DMS53 treated with DMSO at 0.1 percent for 48 hours (cell line): Measurements from ENCODE around the gene SRSF1.
"Not testable (repeated sequence)": the region's sequence is repeated elsewhere in the genome, so short reads cannot be mapped to it uniquely, and the experiment has no call there.

Experiments
- DNase-seq: peaks from one replicate; lab custom pipeline; 2025; ENCODE audit not compliant: unreplicated experiment; lab: John Stamatoyannopoulos, UW

SRSF1 gene

DNA sequence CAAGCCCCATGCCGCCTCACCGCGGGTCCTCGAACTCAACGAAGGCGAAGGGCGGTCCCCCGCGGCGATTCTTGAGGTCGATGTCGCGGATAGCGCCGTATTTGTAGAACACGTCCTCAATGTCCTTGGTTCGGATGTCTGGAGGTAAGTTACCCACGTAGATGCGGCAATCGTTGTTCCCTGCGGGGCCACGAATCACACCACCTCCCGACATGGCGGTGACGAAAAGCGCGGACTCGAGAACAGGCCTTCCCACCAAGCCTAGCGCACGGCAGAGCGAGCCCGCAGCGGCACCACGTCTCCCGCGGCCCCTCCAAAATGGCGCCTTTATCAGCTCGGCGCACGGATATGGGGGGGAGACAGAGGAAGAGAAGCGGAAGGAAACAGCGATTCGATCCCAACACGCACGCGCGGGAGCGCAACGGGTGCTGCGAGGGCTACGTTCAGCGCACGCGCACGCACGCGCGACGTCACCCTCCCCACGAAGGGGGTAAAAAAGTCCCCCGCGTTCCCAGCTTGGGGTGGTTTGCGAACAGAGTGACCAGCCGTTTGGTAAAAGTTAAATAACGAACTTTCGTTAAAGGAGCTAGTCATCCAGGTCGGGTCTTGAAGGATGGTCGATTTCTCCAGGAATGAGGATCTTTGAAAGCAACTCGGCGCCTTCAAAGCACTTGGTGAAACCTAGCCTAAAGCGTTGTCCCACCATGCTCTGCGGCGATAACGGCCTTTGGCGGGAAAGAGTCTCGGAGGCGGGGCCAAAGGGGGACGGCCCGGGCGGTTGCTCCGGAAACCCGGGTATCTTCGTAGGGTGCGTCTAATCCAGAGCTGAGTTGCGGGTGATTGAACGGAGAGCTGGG, at the start of gene SRSF1:
SRSF1 (minus strand) TSS at position 323 of the 857 bp plus-strand sequence; CDS start at position 214, 109 bp downstream.
- peak; percentile 89 for DNase-seq

GRCh38 chr17:58056476-58056875, 49.4 kb upstream of the SRSF1 start:
- no peak for DNase-seq

- DNase-seq, result no peak
Measured at GRCh38 chr17:58054641-58055040, 47.6 kb upstream of the SRSF1 start.

DNA sequence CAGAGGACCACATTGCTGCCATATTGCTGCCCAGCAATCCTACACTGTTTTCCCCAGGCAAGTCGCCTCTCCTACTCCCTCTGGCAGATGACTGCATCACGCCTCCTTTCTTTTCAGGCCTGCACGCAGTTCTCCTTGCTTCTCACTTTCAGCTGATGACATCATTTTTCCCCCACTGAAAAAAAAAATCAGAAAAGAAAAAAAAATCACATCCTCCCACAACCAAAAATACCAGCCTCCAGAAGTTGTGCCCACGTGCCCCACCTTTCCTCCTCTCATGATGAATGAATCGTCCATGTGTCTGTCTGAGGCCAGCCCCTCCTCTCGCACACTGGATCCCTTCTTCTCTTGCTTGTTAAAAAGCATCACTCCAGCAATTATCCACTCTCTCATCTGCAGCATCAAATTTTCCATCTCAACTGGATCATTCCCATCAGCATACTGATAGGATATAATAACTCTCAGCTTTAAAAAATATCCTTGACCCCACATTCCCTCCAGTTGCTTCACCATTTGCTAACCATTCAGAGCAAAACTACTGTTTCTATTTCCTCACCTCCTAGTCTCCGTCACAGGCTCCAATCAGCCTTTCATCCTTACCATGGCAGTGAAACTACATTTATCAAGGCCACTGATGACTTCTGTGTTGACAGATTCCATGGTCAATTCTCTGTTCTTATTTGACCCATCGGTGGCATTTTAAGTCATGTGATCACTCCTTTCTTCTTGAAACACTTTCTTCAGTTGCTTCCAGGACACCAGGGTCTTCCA, 46.1 kb upstream of the SRSF1 start:
- no peak for DNase-seq

DNA sequence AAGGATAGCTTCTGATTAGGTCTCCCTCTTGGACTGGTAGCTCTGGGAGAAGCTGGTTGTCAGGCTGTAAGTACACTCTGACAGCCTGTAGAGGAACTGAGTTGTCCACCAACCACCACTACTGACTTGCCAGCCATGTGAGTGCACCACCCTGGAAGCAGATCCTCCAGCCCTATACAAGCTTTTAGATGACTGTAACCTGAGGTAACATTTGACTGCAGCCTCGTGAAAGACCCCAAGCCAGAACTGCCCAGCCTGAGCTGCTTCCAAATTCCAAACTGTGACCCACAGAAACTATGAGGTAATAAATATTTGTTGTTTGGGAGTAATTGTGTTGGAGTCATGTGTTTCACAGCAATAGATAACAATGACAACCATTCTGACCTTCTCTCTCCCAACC, 45.4 kb upstream of the SRSF1 start:
- no peak for DNase-seq

DNA sequence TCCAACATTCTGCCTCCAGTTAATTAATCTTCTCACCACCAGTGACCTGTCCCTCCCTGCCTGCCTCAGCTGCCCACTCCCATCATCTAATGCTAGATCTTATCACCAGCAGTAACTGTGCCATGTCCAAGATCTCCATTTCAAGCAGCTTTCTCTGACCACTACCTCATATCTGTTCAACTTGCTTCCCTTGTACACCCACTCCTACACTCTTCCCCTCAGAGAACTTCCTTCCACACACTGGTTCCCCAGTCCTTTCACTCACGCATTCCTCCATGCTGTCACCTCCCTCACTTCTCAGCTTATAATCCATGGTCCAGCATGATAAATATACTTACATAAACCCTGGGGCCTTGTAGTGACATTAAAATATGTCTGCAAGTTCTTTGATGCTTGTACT, 44.4 kb upstream of the SRSF1 start:
- no peak for DNase-seq

DNA sequence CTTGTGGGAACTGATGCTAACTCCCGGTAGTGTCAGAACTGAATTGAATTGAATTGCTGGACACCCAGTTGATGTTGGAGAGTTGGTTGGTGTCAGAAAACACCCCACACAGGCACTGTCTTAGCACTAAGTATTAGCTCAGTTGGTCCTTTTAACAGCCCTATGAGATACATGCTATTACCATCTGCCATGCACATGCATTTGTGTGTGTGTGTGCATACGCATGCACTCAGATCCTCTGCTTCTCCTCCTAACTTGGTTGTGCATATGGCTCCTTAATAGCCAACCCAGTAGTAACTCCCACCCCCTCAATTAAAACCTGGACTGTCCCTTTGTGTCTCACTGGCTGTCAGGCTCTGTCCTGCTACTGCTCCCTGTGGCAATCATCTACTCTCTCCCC, 43.9 kb upstream of the SRSF1 start:
- no peak for DNase-seq

- no peak for DNase-seq
Measured at GRCh38 chr17:58049533-58049932, 42.5 kb upstream of the SRSF1 start.

DNA sequence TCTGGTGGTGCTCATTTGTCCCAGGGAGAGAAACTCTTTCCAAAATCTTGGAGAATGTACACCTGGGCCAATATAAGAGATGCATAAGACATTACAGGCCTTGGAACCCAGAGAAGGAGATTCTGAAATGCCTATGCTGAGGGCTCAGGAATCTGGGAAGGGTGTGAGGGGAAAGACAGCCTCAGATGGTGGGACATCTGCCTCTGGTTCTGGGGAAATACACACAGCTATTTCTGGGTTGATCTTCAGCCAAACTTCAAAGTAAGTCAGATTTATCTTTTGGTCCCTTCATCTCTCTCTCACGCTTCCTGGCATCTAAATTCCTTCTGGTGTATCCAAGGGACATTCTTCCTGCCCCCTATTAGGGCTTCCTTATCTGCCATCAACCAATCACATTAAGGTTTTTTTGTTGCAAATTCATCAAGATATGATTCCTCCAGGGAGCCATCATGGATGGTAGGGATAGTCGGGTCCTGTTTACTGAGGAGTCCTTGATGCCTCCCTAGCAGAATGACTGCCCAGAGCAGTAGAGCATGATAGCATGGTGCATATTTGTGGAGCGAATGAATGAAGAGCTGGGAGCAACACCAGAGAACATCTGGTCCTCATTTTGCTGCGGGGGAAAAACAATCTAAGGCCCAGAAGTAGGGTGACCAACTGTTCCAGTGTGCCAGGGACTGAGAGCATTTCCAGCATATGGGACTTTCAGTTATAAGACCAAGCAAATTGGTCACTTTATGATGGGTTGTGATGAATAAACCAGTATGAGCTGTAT, 40.5 kb upstream of the SRSF1 start:
- no peak for DNase-seq

DNA sequence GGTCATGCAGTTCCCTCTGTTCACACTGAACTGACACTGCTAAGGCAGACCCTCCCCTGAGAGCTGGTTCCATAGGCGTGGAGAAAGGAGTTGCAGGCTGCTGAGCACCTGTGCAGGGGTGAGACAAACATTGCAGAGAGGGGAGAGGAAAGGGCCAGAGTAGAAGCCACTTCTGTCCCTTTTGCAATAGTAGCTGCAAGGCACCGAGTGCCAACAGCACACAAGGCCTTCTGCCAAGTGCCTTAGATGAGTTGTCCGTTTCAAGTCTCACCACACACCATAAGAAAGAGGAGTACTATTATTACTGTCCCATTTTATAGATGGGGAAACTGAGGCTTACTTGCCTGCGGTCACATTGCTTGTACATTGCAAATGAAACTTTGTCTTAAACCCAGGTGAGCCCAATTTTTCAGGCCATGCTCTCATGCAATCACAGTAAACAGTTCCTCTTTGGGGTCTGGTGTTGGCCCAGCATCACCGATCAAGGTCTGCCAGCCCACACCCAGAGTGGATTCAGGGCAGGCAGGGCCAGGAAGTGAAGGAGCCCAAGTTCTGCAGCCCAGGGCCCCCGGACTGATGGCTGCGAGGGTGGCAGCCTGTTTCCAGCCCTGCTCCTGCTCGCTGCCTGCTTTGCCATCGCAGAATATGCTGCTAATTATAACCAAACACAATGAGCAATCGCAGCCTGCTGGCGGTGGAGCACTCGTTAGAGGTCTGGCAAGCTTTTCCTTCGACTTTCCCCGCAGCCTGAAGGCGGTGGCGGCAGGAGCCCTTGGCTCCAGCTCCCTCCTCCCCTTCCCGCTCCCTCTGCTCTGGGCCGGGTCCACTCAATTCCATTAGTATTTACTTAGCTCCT, 39.4 kb upstream of the SRSF1 start:
- no peak for DNase-seq

GRCh38 chr17:58044256-58044655, 37.2 kb upstream of the SRSF1 start:
- DNase-seq, result not testable (repeated sequence)

GRCh38 chr17:58043221-58044181, 36.5 kb upstream of the SRSF1 start:
- DNase-seq, result no peak

- no peak for DNase-seq
Measured at GRCh38 chr17:58041161-58041560, 34.1 kb upstream of the SRSF1 start.

- DNase-seq, result no peak
Measured at GRCh38 chr17:58040386-58040785, 33.3 kb upstream of the SRSF1 start.

GRCh38 chr17:58039975-58040374, 32.9 kb upstream of the SRSF1 start:
- no peak for DNase-seq

DNA sequence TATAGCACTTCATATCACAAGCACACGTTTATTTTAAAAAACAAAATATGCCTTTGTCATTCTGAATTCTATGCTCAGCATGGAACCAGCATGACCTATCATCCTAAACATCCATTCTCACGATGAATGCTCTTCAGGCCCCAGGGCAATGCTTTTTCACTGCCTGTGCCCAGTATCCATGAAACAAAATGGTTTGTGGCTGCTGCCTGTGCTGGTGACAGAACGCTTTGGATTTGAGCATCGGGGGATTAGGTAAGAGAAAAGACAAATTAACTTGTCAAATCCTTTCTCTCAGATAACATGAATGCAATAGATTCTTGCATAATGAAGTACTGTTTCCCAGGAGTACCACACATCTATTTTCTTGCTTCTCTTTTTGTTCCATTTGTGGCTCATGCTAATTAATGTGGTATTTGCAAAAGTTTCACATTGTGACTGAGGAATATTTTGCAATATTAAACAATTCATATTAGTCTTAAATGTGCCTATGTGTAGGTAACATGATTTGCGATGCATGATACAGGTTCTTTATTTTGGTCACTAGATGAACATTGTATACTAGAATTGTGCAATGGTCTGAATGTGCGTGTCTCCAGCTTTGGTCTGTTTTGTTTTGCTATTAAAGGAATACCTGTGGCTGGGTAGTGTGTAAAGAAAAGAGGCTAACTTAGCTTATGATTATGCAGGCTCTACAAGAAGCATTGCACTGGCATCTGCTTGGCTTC, 25.8 kb upstream of the SRSF1 start:
- DNase-seq, result no peak

DNA sequence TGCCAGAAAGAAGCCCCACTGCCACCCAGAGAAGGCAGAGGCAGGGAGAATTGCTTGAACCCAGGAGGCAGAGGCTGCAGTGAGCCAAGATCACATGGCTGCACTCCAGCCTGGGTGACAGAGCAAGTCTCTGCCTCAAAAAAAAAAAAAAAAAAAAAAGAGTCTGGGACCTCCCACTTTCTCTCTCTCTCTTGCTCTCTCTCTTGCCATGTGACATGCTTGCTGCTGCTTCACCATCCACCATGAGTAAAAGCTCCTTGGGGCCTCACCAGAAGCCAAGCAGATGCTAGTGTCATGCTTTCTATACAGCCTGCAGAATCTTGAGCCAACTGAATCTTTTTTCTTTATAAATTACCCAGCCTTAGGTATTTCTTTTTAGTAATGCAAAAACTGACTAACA, 21.5 kb upstream of the SRSF1 start:
- no peak for DNase-seq

DNA sequence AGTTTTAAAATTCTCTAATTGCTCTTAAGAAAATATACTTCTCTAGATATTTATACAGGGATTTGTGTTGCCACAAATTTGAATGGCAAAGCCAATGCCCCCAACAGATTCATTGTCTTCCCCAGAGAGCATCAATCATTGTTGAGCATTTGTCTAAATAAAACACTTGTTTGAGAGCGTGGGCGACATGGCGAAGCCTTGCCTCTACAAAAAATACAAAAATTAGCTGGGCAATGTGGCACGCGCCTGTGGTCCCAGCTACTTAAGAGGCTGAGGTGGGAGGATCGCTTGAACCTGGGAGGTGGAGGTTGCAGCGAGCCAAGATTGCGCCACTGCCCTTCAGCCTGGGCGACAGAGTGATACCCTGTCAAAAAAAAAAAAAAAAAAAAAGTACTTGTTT, 13.4 kb upstream of the SRSF1 start:
- DNase-seq, result no peak

DNA sequence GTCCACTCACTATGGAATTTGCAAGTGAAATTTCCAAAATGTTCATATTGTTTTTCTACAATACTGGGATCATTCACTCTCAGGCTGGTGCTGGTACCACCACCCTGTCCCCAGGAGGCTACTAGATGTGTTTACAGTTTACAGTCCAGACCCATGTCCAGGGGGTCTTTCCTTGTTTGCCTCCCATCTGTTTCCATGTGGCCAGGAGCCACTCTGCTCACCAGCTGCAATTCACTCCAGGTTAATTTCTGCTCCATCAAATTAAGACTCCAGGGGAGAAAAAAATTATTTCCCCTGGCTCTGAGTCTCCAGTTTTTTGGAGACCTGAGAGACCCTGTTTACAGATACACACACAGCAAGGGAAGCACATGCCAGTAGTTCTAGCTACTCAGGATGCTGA, 12.5 kb upstream of the SRSF1 start:
- no peak for DNase-seq
